UCSD-AML1 (cell line): ENCODE data around the gene KIF3A.

Source experiments
- DNase-seq: peaks from one replicate; lab custom pipeline; 2025; ENCODE audit not compliant: unreplicated experiment; lab: John Stamatoyannopoulos, UW

KIF3A gene

GRCh38 chr5:132679717-132680380, 57.5 kb downstream of the KIF3A start:
- no peak for DNase-seq

- DNase-seq: no peak
These were observed 58.2 kb downstream of the KIF3A start for GRCh38 chr5:132679166-132679565.

- no peak for DNase-seq
These were observed 58.6 kb downstream of the KIF3A start for GRCh38 chr5:132678735-132679134.

- DNase-seq: no peak
These were observed 59.5 kb downstream of the KIF3A start for GRCh38 chr5:132677682-132678400.

- DNase-seq: no peak
These were observed 60.2 kb downstream of the KIF3A start for GRCh38 chr5:132677191-132677590.

GRCh38 chr5:132675936-132676689, 61.2 kb downstream of the KIF3A start:
- no peak for DNase-seq

- DNase-seq: no peak
These were observed 62.5 kb downstream of the KIF3A start for GRCh38 chr5:132674671-132675506.

- no peak for DNase-seq
These were observed 63.3 kb downstream of the KIF3A start, which contains the start of gene IL4 for GRCh38 chr5:132673939-132674630. IL4 (plus strand) TSS chr5:132673989; CDS start chr5:132674051, 62 bp downstream.

- no peak for DNase-seq
These were observed 63.9 kb downstream of the KIF3A start for GRCh38 chr5:132673488-132673887.

GRCh38 chr5:132671000-132671399, 66.3 kb downstream of the KIF3A start:
- no peak for DNase-seq

GRCh38 chr5:132669966-132670882, 67.1 kb downstream of the KIF3A start:
- DNase-seq: no peak

GRCh38 chr5:132669455-132669820, 67.9 kb downstream of the KIF3A start:
- DNase-seq: no peak

GRCh38 chr5:132668706-132669454, 68.5 kb downstream of the KIF3A start:
- no peak for DNase-seq

- DNase-seq: no peak
These were observed 69.3 kb downstream of the KIF3A start for GRCh38 chr5:132667761-132668705.

GRCh38 chr5:132667309-132667708, 70.0 kb downstream of the KIF3A start:
- DNase-seq: no peak

- DNase-seq: no peak
These were observed 70.8 kb downstream of the KIF3A start for GRCh38 chr5:132666310-132667123.
